ENCODE measurements around the gene POR.
"Not testable (repeated sequence)": the region's sequence is repeated elsewhere in the genome, so short reads cannot be mapped to it uniquely, and the experiment has no call there.

The POR gene

GRCh38 chr7:75987805-75988567 lies 73.0 kb downstream of the POR start:
- in situ Hi-C loops (cut with HindIII; ENCODE audit: low sequenced_read_pairs): no loop called here

GRCh38 chr7:75988568-75989499 lies 73.9 kb downstream of the POR start:
- in situ Hi-C loops (cut with HindIII; ENCODE audit: low sequenced_read_pairs): no loop called here

GRCh38 chr7:75989500-75990388 lies 74.8 kb downstream of the POR start:
- in situ Hi-C loops (cut with HindIII; ENCODE audit: low sequenced_read_pairs): no loop called here

- in situ Hi-C loops (cut with HindIII; ENCODE audit: low sequenced_read_pairs): no loop called here
Measured at GRCh38 chr7:75991531-75992082, 76.7 kb downstream of the POR start.

- in situ Hi-C loops (cut with HindIII; ENCODE audit: low sequenced_read_pairs): no loop called here
Measured at GRCh38 chr7:75992083-75992755, 77.3 kb downstream of the POR start.

- in situ Hi-C loops (cut with HindIII; ENCODE audit: low sequenced_read_pairs): no loop called here
Measured at GRCh38 chr7:75993689-75994387, 78.9 kb downstream of the POR start.

- in situ Hi-C loops (cut with HindIII; ENCODE audit: low sequenced_read_pairs): no loop called here
Measured at GRCh38 chr7:75994388-75995051, 79.6 kb downstream of the POR start, which contains the start of gene TMEM120A. TSS of gene TMEM120A (minus strand) at chr7:75994595. CDS start at chr7:75994570, 25 bp downstream.

GRCh38 chr7:75995052-75995471 lies 80.1 kb downstream of the POR start:
- in situ Hi-C loops (cut with HindIII; ENCODE audit: low sequenced_read_pairs): no loop called here

GRCh38 chr7:75995996-75996395 lies 81.0 kb downstream of the POR start:
- in situ Hi-C loops (cut with HindIII; ENCODE audit: low sequenced_read_pairs): no loop called here

GRCh38 chr7:75996476-75996875 lies 81.5 kb downstream of the POR start:
- in situ Hi-C loops (cut with HindIII; ENCODE audit: low sequenced_read_pairs): no loop called here

- in situ Hi-C loops (cut with HindIII; ENCODE audit: low sequenced_read_pairs): no loop called here
Measured at GRCh38 chr7:75998038-75998437, 83.1 kb downstream of the POR start.

GRCh38 chr7:76000566-76000965 lies 85.6 kb downstream of the POR start:
- in situ Hi-C loops (cut with HindIII; ENCODE audit: low sequenced_read_pairs): no loop called here

- in situ Hi-C loops (cut with HindIII; ENCODE audit: low sequenced_read_pairs): no loop called here
Measured at GRCh38 chr7:76002139-76002538, 87.2 kb downstream of the POR start.

GRCh38 chr7:76002822-76003221 lies 87.9 kb downstream of the POR start:
- in situ Hi-C loops (cut with HindIII; ENCODE audit: low sequenced_read_pairs): no loop called here

- in situ Hi-C loops (cut with HindIII; ENCODE audit: low sequenced_read_pairs): no loop called here
Measured at GRCh38 chr7:76003351-76003750, 88.4 kb downstream of the POR start.

GRCh38 chr7:76005004-76005403 lies 90.0 kb downstream of the POR start:
- in situ Hi-C loops (cut with HindIII; ENCODE audit: low sequenced_read_pairs): not testable (repeated sequence)

GRCh38 chr7:76008156-76008687 lies 93.3 kb downstream of the POR start:
- in situ Hi-C loops (cut with HindIII; ENCODE audit: low sequenced_read_pairs): no loop called here
